Astrocyte (in vitro differentiated cells and primary cell): ENCODE data around the gene KRTAP10-8. TPM values are rescaled to one million over a fixed set of nuclear protein-coding genes. Genes with fewer than 3 reads are reported as not detected.
A peak's percentile ranks its signal among the peaks of the same experiment; 100 is the strongest.

Source experiments
- DNase-seq: peaks from one replicate; pipeline ENCODE4 v3.0.0-alpha.2; 2010; ENCODE audit warnings: low read depth
- FAIRE-seq: peaks from 2 replicates; lab custom pipeline; 2011; peaks lifted over from hg19 to GRCh38; lab: Jason Lieb, UNC
- H2AFZ ChIP-seq: 2 replicates; pipeline ENCODE4 v1.6.0; 2012; ENCODE audit warnings: low read depth, low read length, inconsistent platforms
- H3K27ac ChIP-seq: 2 replicates; pipeline ENCODE4 v1.5.1; 2011; ENCODE audit warnings: low read depth, low read length, inconsistent platforms
- H3K27me3 ChIP-seq: 2 replicates; pipeline ENCODE4 v1.6.0; 2011; ENCODE audit warnings: low read length, inconsistent platforms; ENCODE audit not compliant: insufficient read depth
- H3K36me3 ChIP-seq: 2 replicates; pipeline ENCODE4 v1.5.1; 2011; ENCODE audit warnings: low read length, inconsistent platforms; ENCODE audit not compliant: insufficient read depth
- H3K4me1 ChIP-seq: 2 replicates; pipeline ENCODE4 v1.5.1; 2011; ENCODE audit warnings: low read length, inconsistent platforms; ENCODE audit not compliant: insufficient read depth
- H3K4me2 ChIP-seq: 2 replicates; pipeline ENCODE4 v1.6.0; 2012; ENCODE audit warnings: low read length, inconsistent platforms
- H3K4me3 ChIP-seq: 2 replicates; pipeline ENCODE4 v1.5.1; 2011; ENCODE audit warnings: low read depth, mild to moderate bottlenecking, low read length, inconsistent platforms; ENCODE audit not compliant: insufficient read depth
- H3K79me2 ChIP-seq: 2 replicates; pipeline ENCODE4 v1.6.0; 2012; ENCODE audit warnings: mild to moderate bottlenecking, low read length, inconsistent platforms; ENCODE audit not compliant: insufficient read depth
- H3K9ac ChIP-seq: 2 replicates; pipeline ENCODE4 v1.6.0; 2012; ENCODE audit warnings: mild to moderate bottlenecking, low read length, inconsistent platforms
- H3K9me3 ChIP-seq: 2 replicates; pipeline ENCODE4 v1.5.1; 2012; ENCODE audit warnings: low read depth, mild to moderate bottlenecking, low read length, inconsistent platforms; ENCODE audit not compliant: insufficient read depth
- H4K20me1 ChIP-seq: 2 replicates; pipeline ENCODE4 v1.6.0; 2012; ENCODE audit warnings: low read length, inconsistent platforms; ENCODE audit not compliant: insufficient read depth
- H3K27ac Mint-ChIP-seq: one replicate; pipeline ENCODE4 v1.8.0; 2021; ENCODE audit warnings: mild to moderate bottlenecking, mixed read lengths; ENCODE audit not compliant: unreplicated experiment
- H3K27me3 Mint-ChIP-seq: one replicate; pipeline ENCODE4 v1.8.0; 2021; ENCODE audit warnings: low read depth, mixed read lengths; ENCODE audit not compliant: unreplicated experiment
- H3K36me3 Mint-ChIP-seq: one replicate; pipeline ENCODE4 v1.8.0; 2021; ENCODE audit warnings: low read depth, mixed read lengths; ENCODE audit not compliant: unreplicated experiment
- H3K4me1 Mint-ChIP-seq: one replicate; pipeline ENCODE4 v1.8.0; 2021; ENCODE audit warnings: low read depth, mixed read lengths; ENCODE audit not compliant: unreplicated experiment
- H3K4me3 Mint-ChIP-seq: one replicate; pipeline ENCODE4 v1.8.0; 2021; ENCODE audit warnings: mild to moderate bottlenecking, moderate library complexity, mixed read lengths; ENCODE audit not compliant: unreplicated experiment
- H3K9me3 Mint-ChIP-seq: one replicate; pipeline ENCODE4 v1.8.0; 2021; ENCODE audit warnings: mild to moderate bottlenecking, mixed read lengths; ENCODE audit not compliant: unreplicated experiment
- CTCF ChIP-seq: IDR thresholded peaks from 2 replicates; pipeline ENCODE4 v1.5.1; 2011; ENCODE audit warnings: low read depth, mild to moderate bottlenecking, inconsistent platforms, low read length, moderate library complexity; ENCODE audit not compliant: insufficient read depth
- EZH2 ChIP-seq: IDR thresholded peaks from 2 replicates; pipeline ENCODE4 v1.6.1; 2012; ENCODE audit warnings: mild to moderate bottlenecking, low read length, inconsistent platforms; ENCODE audit not compliant: insufficient read depth
- total RNA-seq: library from RNA; stranded (reverse); gene quantifications from 2 replicates; pipeline ENCODE4 v1.2.1, GENCODE V29; 2021

KRTAP10-8 gene
- total RNA-seq, 1 donor from 2014 or later: not detected

- Histone ChIP-seq H4K20me1 (no peaks in the 10 kb centered on the region), H3K27ac (no peak within 1 kb of the TSS), H3K4me3 (no peak within 1 kb of the TSS), H3K36me3 (no peaks in the 10 kb centered on the region), H3K79me2 (no peaks in the 10 kb centered on the region), H3K27me3 (no peaks in the 10 kb centered on the region), H3K4me1 (no peaks in the 10 kb centered on the region), H2AFZ (no peak within 1 kb of the TSS), H3K9ac (no peak within 1 kb of the TSS), H3K9me3 (peaks cover 3% of the 10 kb centered on the region), H3K4me2 (no peak within 1 kb of the TSS)
- Mint-ChIP-seq H3K27me3 (peaks cover 27% of the 10 kb centered on the region), H3K4me3 (no peak within 1 kb of the TSS), H3K4me1 (peaks cover 2% of the 10 kb centered on the region), H3K27ac (peak within 1 kb of the TSS; percentile 58), H3K36me3 (peaks cover 1% of the 10 kb centered on the region), H3K9me3 (peaks cover 7% of the 10 kb centered on the region)
- DNase-seq: no peak
- no peak for FAIRE-seq
- TF ChIP-seq CTCF (no peak), EZH2 (no peak)
These were observed 19.2 kb upstream of the KRTAP10-8 start, which contains the start of gene KRTAP10-6 for GRCh38 chr21:44592446-44593311. KRTAP10-6 (minus strand) TSS chr21:44592505; CDS start chr21:44592484, 21 bp downstream.

- Histone ChIP-seq H3K9me3 (peaks cover 7% of the 10 kb centered on the region), H3K4me1 (no peaks in the 10 kb centered on the region), H3K79me2 (no peaks in the 10 kb centered on the region), H3K36me3 (no peaks in the 10 kb centered on the region), H2AFZ (no peak overlapping the region), H3K4me2 (no peak overlapping the region), H4K20me1 (no peaks in the 10 kb centered on the region), H3K4me3 (no peak overlapping the region), H3K27ac (no peak overlapping the region), H3K27me3 (no peaks in the 10 kb centered on the region), H3K9ac (no peak overlapping the region)
- Mint-ChIP-seq H3K27me3 (peaks cover 27% of the 10 kb centered on the region), H3K36me3 (peaks cover 1% of the 10 kb centered on the region), H3K4me3 (no peak overlapping the region), H3K4me1 (peaks cover 2% of the 10 kb centered on the region), H3K27ac (peak overlapping the region; percentile 58), H3K9me3 (peaks cover 14% of the 10 kb centered on the region)
- DNase-seq (no peak), FAIRE-seq (no peak)
- TF ChIP-seq CTCF: no peak
- no peak for TF ChIP-seq EZH2
These were observed 18.1 kb upstream of the KRTAP10-8 start for GRCh38 chr21:44593598-44594405.
